MV-4-11 (cell line): ENCODE results near the gene PCDHGA5.
"Not testable (repeated sequence)": the region's sequence is repeated elsewhere in the genome, so short reads cannot be mapped to it uniquely, and the experiment has no call there.

ENCODE experiments used
- DNase-seq: peaks from one replicate; lab custom pipeline; 2025; lab: John Stamatoyannopoulos, UW

The PCDHGA5 gene

DNA sequence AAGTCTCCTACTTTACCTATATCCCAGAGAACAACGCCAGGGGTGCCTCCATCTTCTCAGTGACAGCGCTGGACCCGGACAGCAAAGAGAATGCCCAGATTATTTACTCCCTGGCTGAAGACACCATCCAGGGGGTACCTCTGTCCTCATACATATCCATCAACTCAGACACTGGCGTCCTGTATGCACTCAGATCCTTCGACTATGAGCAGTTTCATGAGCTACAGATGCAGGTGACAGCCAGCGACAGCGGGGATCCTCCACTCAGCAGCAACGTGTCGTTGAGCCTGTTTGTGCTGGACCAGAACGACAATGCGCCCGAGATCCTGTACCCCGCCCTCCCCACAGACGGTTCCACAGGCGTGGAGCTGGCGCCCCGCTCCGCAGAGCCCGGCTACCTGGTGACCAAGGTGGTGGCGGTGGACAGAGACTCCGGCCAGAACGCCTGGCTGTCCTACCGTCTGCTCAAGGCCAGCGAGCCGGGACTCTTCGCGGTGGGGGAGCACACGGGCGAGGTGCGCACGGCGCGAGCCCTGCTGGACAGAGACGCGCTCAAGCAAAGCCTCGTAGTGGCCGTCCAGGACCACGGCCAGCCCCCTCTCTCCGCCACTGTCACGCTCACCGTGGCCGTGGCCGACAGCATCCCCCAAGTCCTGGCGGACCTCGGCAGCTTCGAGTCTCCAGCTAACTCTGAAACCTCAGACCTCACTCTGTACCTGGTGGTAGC, 50.7 kb downstream of the PCDHGA5 start:
- DNase-seq = not testable (repeated sequence)

GRCh38 chr5:141415275-141415618, 51.3 kb downstream of the PCDHGA5 start:
- not testable (repeated sequence) for DNase-seq
